Measurements from ENCODE around the gene METTL13.
"Not testable (repeated sequence)": the region's sequence is repeated elsewhere in the genome, so short reads cannot be mapped to it uniquely, and the experiment has no call there.

METTL13 gene

DNA sequence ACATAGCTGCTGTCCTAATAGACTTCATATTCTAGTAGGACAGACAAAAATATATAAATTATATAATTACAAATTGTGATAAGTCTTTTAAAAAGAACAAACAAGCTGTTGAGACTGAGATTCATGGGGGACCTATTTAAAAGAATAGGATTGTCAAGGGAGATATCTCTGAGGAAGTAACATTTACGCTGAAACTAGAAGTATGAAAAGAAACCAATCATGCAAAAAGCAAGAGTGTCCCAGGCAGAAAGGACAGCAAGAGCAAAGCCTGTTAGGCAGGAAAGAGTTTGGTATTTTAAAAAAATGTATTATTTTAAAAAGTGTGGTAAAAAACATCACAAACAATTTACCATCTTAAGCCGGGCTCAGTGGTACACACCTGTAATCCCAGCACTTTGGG lies 9.1 kb upstream of the METTL13 start:
- DNase-seq: no peak

DNA sequence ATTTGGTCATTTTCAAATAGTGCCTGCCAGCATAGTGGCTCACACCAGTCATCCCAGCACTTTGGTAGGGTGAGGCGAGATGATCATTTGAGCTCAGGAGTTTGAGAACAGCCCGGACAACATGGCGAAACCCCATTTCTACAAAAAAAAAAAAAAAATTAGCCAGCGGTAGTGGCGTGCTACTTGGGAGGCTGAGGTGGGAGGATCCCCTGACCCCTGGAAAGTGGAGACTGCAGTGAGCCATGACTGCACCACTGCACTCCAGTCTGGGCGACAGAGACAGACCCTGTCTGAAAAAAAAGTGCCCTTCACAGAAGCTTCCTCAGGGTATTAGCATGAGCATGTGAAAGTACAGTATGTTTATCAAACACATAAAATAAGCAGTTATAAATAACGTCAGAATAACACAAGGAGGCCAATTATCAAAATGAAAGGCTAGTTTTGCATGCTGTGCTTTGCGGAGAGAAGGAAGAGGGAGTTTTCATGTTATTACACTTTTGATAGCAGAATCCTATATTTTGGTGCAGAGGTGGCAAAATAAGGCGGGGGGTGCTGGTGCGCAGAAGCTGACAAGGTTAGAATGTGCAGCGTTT lies 781 bp upstream of the METTL13 start:
- DNase-seq: peak; percentile 38

DNA sequence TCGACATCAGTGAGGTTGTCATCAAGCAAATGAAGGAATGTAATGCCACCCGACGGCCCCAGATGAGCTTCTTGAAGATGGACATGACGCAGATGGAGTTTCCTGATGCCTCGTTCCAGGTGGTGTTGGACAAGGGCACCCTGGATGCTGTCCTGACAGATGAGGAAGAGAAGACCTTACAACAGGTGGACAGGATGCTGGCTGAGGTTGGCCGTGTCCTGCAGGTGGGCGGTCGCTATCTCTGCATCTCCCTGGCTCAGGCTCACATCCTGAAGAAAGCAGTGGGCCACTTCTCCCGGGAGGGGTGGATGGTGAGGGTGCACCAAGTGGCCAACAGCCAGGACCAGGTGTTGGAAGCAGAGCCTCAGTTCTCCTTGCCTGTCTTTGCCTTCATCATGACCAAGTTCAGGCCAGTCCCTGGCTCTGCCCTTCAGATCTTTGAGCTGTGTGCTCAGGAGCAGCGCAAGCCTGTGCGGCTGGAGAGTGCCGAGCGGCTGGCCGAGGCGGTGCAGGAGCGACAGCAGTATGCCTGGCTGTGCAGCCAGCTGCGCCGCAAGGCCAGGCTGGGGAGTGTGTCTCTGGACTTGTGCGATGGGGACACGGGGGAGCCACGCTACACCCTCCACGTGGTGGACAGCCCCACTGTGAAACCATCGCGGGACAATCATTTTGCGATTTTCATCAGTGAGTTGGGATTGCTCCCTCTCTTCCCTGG lies 2.5 kb downstream of the METTL13 start:
- DNase-seq: no peak

DNA sequence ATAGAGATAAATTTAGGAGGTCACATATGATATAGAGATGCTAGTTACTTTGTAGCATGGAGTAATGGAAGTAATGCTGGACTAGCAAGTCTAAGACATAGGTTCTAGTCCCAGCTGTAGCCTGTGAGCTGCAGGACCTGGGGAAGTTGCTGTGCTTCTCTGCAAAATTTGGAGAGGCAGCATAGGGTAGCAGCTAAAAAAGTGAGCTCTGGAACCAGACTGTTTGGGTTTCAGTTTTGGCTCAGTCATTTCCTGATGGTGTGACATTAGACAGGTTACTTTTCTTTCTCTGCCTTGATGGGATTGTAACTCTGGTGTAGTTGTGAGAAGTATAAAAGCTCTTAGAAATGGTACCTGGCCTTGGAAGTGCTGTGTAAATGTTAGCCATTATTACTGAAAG lies 3.3 kb downstream of the METTL13 start:
- no peak for DNase-seq

DNA sequence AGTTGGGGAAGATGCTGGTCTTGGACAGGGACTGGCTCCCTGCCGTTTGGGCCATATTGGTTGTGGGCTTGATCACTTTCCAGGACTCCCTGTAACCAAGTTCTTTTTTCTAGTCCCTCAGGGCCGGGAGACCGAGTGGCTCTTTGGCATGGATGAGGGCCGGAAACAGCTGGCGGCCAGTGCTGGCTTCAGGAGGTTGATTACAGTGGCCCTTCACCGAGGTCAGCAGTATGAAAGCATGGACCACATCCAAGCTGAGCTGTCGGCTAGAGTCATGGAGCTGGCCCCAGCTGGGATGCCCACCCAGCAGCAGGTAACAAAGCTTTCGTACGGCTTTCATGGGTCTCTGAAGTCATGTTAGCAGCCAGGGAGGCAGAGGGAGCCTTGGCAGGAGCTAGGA lies 4.3 kb downstream of the METTL13 start:
- no peak for DNase-seq

DNA sequence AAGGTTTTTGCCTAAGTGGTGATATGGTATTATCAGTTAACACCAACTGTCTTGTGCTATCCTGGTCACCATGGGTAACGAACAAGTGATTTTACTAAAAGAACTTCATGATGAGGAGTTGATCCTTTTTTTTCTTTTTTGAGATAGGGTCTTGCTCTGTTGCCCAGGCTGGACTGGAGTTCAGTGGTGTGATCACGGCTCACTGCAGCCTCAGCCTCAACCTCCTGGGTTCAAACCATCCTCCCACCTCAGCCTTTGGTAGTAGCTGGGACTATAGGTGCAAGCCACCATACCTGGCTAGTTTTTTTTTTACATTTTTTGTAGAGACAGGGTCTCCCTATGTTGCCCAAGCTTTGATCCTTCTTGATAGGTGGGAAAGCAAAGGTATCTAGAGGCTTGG lies 5.1 kb downstream of the METTL13 start:
- DNase-seq: no peak

DNA sequence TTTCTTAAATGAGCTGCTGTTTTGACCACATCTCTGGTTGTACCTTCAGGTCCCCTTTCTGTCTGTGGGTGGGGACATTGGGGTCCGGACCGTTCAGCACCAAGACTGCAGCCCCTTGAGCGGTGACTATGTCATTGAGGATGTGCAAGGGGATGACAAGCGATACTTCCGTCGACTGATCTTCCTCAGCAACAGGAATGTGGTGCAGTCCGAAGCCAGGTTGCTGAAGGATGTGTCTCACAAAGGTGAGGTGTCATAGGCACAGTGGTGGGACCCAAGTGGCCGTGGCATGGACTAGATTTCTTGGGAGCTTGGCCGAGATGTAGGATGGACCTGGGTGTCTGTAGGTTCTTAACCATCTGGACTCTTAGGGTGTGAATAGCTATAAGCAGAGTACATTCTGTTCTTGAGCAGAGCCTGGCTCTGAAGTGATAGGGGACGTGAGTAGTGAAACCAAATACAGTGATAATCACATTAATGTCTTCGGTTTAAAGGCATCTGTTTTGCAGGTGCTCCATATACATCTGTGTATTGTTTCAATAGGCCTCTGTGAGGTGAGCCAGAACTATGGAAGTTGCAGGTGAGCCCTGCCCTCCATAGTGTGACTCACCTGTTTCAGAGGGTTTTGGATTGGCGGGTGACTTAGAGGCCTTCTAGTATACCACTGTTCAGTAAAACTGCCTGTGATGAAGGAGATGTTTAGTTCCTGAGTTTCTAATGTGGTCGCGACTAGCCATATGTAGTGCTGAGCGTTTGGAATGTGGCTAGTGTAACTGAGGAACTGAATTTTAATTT lies 6.4 kb downstream of the METTL13 start:
- no peak for DNase-seq

DNA sequence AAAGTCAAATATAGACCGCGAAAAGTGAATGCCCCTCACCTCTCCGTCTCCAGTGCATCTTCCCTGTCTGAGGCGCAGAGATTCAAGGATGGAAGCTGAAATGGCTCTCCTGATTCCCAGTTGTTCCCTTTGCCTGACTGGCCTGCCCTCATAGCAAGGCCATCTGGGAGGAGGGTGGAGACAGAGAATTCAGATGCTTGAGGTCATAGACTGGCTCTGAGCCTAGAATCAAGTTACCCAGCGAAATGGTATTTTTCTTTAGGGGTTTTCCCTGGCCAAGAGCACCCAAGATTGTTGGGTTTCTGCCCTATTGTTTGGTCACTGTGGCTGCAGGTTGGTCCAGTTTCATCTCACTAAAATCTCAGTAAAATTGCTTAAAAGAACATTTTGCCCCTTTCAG lies 7.2 kb downstream of the METTL13 start:
- DNase-seq: no peak

DNA sequence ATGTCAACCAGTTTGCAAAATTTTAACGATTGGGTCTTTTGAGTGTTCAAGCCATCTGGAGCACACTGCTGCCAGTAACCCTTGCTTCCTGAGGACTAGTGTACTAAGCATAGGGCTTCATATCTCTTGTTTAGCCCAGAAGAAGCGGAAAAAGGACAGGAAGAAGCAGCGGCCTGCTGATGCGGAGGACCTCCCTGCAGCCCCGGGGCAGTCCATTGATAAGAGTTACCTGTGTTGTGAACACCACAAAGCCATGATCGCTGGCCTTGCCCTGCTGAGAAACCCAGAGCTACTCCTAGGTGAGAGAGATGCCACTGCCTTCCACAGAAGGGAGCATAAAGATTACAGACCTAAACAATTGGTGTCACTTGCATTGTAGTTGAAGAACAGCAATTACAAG lies 8.9 kb downstream of the METTL13 start:
- no peak for DNase-seq

DNA sequence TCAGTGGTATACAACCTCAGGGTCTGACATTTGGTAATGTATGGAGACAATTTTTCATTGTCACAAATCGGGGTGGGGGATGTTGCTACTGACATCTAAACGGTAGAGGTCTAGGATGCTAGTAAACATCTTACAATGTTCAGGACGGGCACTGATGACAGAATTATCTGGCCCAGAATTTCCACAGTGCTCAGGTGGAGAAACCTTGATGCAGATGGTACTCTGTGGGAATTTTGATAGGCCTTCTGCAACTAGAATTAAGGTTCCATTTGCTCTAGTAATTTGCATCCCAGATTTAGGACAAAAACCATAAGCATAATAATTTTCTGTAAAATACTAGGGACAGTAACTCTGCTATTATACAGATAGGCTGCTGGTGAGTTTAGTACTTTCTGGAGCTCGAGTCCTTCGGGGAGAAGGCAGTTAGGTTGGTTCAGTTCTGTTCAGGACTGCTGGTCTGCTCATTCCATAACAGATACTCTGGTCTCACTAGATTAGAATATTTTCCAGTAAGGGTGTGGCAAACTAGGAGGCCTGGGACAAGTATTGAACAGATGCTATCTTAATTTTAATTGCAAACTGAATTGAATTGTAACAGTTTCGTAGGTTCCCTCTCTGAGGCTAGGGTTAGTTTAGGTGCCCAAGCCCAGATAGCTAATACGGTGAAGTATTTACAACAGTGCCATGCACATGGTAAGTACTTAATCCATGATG lies 11.4 kb downstream of the METTL13 start:
- no peak for DNase-seq

DNA sequence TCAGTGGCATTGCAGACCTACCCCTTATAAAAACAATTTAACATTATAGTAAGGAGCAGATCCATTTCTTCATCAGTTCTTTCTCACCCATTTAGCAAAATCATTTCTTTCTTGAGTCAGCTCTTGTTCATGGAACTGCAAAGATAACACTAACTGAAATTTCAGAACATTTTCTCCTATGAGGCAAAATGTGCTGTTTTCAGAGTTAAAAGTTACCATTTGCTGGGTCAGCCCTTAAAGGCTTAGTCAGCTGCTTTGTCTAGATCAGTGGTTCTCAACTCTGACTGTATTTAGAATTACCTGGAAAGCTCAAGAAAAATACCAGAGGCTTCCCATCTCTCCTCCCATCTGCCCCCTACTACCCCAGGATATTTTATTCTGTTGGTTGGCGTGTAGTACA lies 12.2 kb downstream of the METTL13 start:
- DNase-seq: no peak

DNA sequence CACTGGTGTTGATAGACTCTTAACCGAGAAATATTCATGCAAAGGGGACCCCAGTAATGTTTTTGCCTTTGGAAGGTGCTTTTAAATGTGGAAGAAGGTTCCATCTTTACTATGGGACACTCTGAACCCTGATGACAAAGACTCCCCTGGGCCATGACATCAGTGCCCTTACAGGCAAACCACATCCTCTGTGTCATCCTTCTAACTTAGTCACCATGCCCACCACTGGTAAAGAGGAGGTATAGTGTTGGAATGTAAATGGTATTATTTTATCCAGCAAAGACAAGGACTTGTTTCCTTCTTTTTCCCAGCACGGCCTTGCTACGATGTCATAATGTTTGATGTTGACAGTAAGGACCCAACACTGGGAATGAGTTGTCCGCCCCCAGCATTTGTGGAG lies 12.6 kb downstream of the METTL13 start:
- no peak for DNase-seq

DNA sequence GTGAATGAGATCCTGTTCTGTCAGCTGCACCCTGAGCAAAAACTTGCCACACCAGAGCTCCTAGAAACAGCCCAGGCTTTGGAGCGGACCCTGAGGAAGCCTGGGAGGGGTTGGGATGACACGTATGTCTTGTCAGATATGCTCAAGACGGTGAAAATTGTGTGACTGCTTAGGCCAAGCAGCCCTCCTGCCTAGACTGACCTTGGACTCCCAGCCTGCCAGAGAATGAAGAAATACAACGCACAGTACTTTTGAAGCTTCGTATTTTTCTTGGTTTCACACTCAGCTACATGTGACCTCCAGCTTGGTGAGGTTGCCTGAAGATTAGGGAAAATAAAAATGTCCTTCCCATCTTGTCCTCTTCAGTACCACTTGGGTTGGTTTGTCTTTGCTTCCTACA lies 15.1 kb downstream of the METTL13 start:
- no peak for DNase-seq

DNA sequence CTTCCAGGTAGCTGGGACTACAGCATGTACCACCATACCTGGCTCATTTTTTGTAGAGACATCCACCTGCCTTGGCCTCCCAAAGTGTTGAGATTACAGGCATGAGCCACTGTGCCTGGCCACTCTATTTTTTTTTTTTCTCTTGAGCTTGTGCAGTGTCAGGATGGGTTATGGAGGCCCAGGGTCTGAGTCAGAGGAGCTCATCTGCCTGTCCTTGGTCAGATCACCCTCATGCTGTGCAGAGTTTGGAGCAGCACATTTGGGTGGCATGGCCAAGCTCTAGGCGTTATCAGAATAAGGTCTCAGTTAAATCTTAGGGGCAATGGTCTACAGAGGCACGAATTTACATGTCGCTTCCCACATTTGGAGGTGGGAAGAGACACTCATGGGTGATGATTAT lies 16.9 kb downstream of the METTL13 start:
- DNase-seq: no peak

DNA sequence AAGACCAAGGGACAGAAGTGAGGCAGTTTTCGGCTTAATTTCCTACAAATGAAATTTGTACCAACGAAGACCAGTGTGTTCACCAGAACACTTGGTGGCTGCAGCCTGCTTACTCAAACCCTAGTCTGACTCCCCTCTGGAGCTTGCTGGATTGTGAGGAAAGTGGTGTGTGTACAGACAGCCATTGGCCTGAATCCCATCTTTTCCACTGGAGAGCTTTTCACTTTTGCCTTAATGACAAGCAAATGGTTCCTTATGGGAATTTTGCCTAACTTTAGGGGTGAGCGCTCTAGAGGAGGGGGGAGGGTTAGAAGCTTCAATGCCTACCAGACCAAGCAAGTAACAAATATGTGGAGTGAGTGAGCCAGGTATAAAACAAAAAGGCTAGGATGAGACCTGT lies 17.3 kb downstream of the METTL13 start:
- no peak for DNase-seq

DNA sequence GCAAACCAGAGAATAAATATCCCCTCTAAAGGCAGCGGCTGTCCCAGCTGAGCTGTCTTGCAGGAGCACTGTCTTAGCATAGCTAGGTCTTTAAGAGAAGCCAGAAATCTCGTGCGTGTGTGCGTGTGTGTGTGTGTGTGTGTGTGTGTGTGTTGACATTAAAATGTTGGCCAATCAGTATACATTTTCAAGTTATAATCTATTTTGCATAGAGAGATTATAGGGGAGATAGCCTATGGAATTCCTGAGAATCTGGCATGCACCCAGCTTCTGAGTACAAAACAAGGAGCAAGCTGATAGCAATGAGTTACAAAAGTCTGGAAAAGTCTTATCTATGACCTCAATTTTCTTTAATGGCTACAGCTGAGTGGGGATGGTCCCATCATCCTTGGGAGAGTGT lies 17.7 kb downstream of the METTL13 start:
- DNase-seq: no peak

DNA sequence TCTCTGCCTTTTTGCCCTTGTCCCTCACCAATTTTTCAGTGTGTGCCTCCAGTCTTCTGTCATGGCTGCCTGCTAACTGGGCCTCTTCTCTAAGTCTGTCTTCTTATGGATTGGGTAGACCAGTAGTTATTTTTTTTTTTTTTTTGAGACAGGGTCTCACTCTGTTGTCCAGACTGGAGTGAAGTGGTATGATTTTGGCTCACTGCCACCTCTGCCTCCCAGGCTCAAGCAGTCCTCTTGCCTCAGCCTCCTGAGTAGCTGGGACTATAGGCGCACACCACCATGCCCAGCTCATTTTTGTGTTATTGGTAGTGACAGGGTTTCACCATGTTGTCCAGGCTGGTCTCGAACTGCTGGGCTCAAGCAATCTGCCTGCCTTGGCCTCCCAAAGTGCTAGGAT lies 18.2 kb downstream of the METTL13 start:
- DNase-seq: not testable (repeated sequence)

DNA sequence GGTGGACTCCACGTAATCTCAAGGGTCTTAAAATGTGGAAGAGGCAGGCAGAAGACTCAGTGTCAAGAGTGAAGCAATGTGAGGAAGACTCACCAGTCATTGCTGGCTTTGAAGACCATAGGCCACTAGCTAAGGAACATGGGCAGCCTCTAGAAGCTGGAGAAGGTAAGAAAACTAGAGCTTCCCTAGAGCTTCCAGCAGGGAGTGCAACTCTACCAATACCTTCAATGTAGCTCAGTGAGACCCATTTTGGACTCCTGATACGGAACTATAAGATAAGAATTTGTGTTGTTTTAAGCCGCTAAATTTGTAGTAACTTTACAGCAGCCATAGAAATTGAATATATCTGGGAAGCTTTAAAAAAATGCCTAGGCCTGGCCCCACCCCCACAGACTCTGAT lies 18.9 kb downstream of the METTL13 start:
- no peak for DNase-seq

DNA sequence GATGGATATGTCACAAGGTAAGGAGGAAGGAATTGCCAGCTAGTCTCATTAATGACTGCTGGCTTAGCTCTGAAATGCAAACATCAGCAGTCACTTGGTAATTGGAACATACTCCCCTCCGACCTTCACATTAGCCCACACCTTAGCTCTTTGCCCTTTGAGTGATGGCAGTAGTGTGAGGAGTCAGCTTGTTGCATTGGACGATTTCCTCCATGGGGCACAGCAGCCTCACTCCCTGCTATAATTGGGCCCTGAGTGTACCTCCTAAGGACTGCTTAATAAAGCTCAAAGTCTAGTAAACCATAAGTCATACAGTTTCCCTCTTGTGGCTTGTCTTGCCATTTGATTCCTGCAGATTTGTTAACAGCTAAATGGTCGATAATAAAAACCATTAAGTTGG lies 19.4 kb downstream of the METTL13 start:
- DNase-seq: no peak

DNA sequence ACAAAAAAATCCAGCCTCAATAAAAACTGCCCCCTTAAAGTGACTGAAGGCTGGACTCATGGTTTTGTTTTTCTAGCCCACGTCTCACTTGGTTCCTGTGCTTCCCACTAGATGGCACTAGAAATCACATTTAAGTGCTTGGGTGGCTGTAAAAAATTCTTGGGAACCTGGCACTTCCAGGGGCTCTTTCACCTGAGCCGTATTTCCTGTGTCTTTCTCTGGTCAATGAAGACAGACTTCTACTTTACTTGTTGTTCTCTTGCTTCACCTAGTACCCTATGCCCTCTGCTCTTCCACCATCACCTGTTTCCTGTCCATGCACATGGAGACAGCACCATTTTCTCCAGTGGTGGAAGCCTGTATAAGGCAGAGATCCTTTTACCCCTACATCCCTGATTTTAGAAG lies 20.0 kb downstream of the METTL13 start:
- peak; percentile 11 for DNase-seq

DNA sequence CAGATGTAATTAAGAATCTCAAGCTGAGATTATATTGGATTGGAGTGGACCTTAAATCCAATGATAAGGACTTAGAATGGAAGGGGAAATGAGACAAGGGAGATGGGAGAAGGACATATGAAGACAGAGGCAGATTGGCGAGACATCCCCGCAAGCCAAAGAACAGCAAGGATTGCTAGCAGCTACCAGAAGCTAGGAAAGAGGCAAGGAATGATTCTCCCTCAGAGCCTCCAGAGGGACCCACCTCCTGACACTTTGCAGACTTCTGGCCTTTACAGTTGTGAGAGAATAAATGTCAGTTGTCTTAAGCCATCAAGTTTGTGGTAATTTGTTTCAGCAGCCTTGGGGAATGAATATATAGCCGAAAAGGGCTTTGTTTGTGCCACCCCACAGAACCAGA lies 20.7 kb downstream of the METTL13 start:
- no peak for DNase-seq

DNA sequence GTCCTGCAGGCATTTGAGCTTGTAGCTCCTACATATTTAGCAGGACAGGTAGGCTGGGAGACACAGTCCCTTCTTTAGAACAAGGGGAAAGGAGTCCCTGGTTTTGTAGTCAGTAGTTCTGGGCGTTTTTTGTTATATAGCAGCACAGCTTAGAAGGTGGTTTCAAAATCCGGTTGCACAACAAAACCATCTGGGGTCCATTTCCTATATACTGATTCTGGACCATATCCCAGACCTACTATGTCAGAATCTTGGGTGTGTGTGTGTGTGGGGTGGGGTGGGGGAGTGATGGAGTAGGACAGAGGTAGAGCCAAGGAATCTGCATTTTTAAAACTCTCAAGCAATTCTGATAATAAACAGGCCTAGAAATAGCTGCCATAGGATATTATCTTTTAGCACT lies 21.6 kb downstream of the METTL13 start:
- no peak for DNase-seq

DNA sequence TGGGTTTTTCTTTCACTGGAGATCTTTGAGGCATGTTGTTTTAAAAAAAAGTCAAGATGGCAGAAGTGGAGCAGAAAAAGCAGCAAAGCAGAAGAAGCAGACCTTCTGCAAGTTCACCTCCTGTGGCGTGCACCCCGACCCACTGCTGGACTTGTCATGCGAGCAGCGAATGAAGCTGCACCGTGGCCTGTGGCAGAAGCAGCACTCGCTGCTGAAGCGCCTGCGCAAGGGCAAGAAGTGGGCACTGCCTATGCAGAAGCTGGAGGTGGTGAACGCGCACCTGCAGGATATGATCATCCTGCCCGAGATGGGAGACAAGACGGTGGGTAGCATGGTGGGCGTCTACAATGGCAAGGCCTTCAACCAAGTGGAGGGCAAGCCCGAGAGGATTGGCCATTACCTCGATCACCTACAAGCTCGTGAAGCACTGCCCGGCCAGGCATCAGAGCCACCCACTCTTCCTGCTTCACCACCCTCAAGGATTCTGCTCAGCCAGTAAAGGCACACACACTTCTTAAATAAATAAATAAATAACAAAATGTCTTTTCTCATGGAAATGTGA lies 22.1 kb downstream of the METTL13 start:
- DNase-seq: no peak
